ENCODE results near the gene HECW1.

- TF ChIP-seq RAD21 (IDR thresholded peaks at IDR 0.05) (no peak), YY1 (IDR thresholded peaks at IDR 0.05) (no peak), GABPA (IDR thresholded peaks at IDR 0.05 in 1 of 2, conservative IDR thresholded peaks at IDR 0.05 in 1 of 2) (no peak), SP1 (IDR thresholded peaks at IDR 0.05) (no peak), FOXA2 (IDR thresholded peaks at IDR 0.05) (no peak), EGR1 (IDR thresholded peaks at IDR 0.05; ENCODE audit: low read depth in 2 of 2) (no peak), FOXA1 (IDR thresholded peaks at IDR 0.05) (no peak)
- TF ChIP-seq, protein P1, sequence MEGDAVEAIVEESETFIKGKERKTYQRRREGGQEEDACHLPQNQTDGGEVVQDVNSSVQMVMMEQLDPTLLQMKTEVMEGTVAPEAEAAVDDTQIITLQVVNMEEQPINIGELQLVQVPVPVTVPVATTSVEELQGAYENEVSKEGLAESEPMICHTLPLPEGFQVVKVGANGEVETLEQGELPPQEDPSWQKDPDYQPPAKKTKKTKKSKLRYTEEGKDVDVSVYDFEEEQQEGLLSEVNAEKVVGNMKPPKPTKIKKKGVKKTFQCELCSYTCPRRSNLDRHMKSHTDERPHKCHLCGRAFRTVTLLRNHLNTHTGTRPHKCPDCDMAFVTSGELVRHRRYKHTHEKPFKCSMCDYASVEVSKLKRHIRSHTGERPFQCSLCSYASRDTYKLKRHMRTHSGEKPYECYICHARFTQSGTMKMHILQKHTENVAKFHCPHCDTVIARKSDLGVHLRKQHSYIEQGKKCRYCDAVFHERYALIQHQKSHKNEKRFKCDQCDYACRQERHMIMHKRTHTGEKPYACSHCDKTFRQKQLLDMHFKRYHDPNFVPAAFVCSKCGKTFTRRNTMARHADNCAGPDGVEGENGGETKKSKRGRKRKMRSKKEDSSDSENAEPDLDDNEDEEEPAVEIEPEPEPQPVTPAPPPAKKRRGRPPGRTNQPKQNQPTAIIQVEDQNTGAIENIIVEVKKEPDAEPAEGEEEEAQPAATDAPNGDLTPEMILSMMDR (IDR thresholded peaks at IDR 0.05; ENCODE audit: low read depth, low read length, missing input control) = no peak
- TF ChIP-seq, protein P2, sequence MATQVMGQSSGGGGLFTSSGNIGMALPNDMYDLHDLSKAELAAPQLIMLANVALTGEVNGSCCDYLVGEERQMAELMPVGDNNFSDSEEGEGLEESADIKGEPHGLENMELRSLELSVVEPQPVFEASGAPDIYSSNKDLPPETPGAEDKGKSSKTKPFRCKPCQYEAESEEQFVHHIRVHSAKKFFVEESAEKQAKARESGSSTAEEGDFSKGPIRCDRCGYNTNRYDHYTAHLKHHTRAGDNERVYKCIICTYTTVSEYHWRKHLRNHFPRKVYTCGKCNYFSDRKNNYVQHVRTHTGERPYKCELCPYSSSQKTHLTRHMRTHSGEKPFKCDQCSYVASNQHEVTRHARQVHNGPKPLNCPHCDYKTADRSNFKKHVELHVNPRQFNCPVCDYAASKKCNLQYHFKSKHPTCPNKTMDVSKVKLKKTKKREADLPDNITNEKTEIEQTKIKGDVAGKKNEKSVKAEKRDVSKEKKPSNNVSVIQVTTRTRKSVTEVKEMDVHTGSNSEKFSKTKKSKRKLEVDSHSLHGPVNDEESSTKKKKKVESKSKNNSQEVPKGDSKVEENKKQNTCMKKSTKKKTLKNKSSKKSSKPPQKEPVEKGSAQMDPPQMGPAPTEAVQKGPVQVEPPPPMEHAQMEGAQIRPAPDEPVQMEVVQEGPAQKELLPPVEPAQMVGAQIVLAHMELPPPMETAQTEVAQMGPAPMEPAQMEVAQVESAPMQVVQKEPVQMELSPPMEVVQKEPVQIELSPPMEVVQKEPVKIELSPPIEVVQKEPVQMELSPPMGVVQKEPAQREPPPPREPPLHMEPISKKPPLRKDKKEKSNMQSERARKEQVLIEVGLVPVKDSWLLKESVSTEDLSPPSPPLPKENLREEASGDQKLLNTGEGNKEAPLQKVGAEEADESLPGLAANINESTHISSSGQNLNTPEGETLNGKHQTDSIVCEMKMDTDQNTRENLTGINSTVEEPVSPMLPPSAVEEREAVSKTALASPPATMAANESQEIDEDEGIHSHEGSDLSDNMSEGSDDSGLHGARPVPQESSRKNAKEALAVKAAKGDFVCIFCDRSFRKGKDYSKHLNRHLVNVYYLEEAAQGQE (IDR thresholded peaks at IDR 0.05) = no peak
Observed at GRCh38 chr7:43138710-43139109, 26.3 kb downstream of the HECW1 start.
